AG09319 (cell line): ENCODE results near the gene TMEM203.
"Not testable (repeated sequence)": the region's sequence is repeated elsewhere in the genome, so short reads cannot be mapped to it uniquely, and the experiment has no call there.

Experiments used
- DNase-seq: peaks from one replicate; pipeline ENCODE4 v3.0.0-alpha.2; 2010; ENCODE audit warnings: low read depth; ENCODE audit errors: extremely low read depth
- CTCF ChIP-seq: IDR thresholded peaks from 2 replicates; pipeline ENCODE4 v1.5.1; 2011; ENCODE audit warnings: low read depth, mild to moderate bottlenecking, inconsistent platforms, low read length, moderate library complexity

TMEM203 gene

DNA sequence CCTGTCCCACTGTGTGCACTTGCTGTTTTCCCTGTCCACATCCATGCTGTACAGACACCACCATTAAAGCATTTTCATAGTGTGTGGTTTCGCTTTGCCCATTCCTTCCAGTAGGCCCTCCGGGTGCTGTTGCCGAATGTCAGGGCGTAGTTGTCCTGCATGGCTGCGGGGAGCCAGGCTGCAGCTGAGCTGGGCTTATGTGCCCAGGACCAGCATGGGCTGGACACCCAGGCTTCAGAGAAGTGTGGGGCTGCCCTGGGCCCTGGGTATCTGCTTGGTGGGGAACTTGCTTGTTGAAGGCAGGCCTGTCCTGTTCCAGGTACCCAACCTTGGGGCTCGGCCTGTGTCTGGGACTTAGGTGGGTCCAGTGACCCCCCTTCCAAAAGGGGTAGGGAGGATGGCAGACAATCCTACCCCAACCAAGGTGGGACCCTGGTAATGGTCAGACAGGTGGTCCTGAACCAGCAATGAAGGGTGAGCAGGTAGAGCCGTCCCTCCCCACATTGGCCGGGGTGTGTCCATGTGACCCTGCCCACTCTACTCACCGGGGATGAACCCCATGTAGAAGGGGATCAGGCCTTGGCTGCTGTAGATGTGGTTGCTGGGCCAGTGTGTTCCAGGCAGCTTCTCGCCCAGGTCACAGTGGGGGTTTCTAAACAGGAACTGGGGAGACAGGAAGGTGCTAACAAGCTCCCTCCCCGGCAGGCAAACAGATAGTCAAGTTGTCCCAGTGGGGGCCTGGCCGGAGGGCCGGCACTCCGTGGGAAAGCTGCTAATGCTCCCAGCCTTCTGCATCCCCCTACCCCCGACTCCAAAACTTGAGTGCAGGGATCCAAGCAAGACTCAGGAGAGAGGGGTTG lies 38.4 kb upstream of the TMEM203 start:
- no peak for TF ChIP-seq CTCF
- no peak for DNase-seq

DNA sequence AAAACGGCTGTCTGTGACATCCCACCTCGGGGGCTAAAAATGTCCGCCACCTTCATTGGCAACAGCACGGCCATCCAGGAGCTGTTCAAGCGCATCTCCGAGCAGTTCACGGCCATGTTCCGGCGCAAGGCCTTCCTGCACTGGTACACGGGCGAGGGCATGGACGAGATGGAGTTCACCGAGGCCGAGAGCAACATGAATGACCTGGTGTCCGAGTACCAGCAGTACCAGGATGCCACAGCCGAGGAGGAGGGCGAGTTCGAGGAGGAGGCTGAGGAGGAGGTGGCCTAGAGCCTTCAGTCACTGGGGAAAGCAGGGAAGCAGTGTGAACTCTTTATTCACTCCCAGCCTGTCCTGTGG lies 37.8 kb upstream of the TMEM203 start:
- not testable (repeated sequence) for DNase-seq

GRCh38 chr9:137242269-137243203 lies 37.1 kb upstream of the TMEM203 start:
- no peak for DNase-seq
- no peak for TF ChIP-seq CTCF

DNA sequence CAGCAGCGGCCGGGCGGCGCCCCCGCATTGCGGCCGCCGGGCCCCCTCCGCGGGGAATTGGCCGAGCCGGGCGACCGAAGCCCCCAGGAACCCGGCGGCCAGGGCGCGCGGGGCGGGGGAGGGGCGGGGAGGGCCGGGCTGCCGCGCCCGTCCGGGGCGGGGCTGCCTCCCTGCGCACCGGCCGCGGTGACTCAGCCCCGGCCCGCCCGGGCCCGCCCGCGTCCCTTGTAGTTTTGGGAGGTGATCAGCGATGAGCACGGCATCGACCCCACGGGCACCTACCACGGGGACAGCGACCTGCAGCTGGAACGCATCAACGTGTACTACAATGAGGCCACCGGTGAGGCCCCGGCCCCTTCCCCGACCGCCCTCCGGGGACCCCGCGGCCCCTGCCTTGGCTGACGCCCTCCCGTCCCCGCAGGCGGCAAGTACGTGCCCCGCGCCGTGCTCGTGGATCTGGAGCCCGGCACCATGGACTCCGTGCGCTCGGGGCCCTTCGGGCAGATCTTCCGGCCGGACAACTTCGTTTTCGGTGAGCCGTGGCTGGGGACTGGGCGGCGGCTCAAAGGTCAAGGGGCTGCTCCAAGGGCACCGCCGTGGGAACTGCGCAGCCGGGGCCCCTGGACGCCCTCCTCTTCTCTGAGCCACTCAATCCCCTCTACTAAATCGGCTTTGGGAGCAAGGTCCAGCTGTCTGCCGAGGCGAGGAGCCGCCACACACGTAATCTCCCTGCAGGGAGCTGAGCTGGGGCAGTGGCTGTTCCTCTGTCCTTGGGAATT lies 36.2 kb upstream of the TMEM203 start:
- TF ChIP-seq CTCF, result no peak
- DNase-seq, result no peak

- peak; percentile 100 for DNase-seq
- no peak for TF ChIP-seq CTCF
These were observed 35.5 kb upstream of the TMEM203 start, which contains the start of gene TUBB4B for GRCh38 chr9:137240841-137241489. Gene TUBB4B (plus strand): TSS chr9:137241287. CDS start chr9:137241361, 74 bp downstream.

- DNase-seq, result peak; percentile 59
- no peak for TF ChIP-seq CTCF
These were observed 34.9 kb upstream of the TMEM203 start for GRCh38 chr9:137240318-137240840.

GRCh38 chr9:137239541-137240200 lies 34.2 kb upstream of the TMEM203 start:
- DNase-seq, result not testable (repeated sequence)
